ENCODE data around the gene DDX50.
"Not testable (repeated sequence)": the region's sequence is repeated elsewhere in the genome, so short reads cannot be mapped to it uniquely, and the experiment has no call there.

Gene DDX50

GRCh38 chr10:68902382-68902781 lies 1.3 kb downstream of the DDX50 start:
- Histone ChIP-seq H3K27me3 (ENCODE audit: control insufficient read depth in 1 of 2, insufficient read depth in 2 of 2, low read length in 2 of 2) (no peaks in the 10 kb centered on the region), H3K4me3 (ENCODE audit: low read length in 2 of 2) (peak overlapping the region; percentile 67 to 96), H3K9ac (ENCODE audit: low read length in 2 of 2) (peak overlapping the region in 1 of 2 donors; percentile 96), H3K36me3 (ENCODE audit: control insufficient read depth in 2 of 2, insufficient read depth in 2 of 2, low read length in 2 of 2) (peaks cover 0 to 4% of the 10 kb centered on the region in 2 donors), H3K9me3 (ENCODE audit: control insufficient read depth in 2 of 2, low read length in 2 of 2) (no peaks in the 10 kb centered on the region), H3K27ac (ENCODE audit: low read length) (no peak overlapping the region), H3K4me1 (ENCODE audit: control insufficient read depth, insufficient read depth, low read length) (peaks cover 10% of the 10 kb centered on the region)

DNA sequence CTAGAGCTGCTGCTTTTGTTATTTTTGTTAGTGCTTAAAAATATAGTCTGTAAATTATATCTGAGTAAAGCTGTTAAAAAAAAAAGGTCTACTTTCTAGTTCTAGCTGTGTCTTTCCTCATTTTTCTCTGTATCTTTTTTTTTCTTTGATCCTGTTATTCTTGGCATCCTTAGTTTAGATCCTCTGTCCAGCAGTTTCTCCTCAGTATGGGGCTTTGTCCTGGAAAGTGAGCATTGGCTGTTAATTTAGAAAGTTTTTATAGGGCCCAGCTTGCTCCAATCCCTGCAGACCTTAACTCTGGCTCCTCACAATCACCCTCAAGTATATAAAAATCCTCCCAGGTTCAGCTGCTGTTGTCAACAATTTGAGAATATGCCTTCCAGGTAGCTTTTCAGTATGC lies 23.5 kb downstream of the DDX50 start:
- no peak overlapping the region for H3K27ac ChIP-seq (ENCODE audit: low read length)
- H3K9ac ChIP-seq (ENCODE audit: low read length in 2 of 2) = no peak overlapping the region
- H3K4me1 ChIP-seq (ENCODE audit: control insufficient read depth, insufficient read depth, low read length) = no peaks in the 10 kb centered on the region
- no peaks in the 10 kb centered on the region for H3K9me3 ChIP-seq (ENCODE audit: control insufficient read depth in 2 of 2, low read length in 2 of 2)
- H3K4me3 ChIP-seq (ENCODE audit: low read length in 2 of 2) = no peak overlapping the region
- H3K27me3 ChIP-seq (ENCODE audit: control insufficient read depth in 1 of 2, insufficient read depth in 2 of 2, low read length in 2 of 2) = no peaks in the 10 kb centered on the region
- H3K36me3 ChIP-seq (ENCODE audit: control insufficient read depth in 2 of 2, insufficient read depth in 2 of 2, low read length in 2 of 2) = peaks cover 7 to 9% of the 10 kb centered on the region in 2 donors

DNA sequence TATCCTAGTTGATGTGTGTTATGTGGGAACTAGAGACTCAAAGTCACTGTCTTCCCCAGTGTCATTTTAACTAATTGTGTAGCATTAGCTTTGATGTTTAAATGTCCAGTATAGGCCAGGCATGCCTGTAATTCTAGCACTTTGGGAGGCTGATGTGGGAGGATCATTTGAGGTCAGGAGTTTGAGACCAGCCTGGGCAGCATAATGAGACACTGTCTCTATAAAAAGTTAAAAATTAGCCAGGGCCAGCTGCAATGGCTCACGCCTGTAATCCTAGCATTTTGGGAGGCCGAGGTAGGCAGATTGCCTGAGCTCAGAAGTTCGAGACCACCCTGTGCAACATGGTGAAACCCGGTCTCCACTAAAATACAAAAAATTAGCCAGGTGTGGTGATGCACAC lies 24.4 kb downstream of the DDX50 start:
- Histone ChIP-seq H3K9me3 (ENCODE audit: control insufficient read depth in 2 of 2, low read length in 2 of 2) (no peaks in the 10 kb centered on the region), H3K4me3 (ENCODE audit: low read length in 2 of 2) (no peak overlapping the region), H3K9ac (ENCODE audit: low read length in 2 of 2) (no peak overlapping the region), H3K27me3 (ENCODE audit: control insufficient read depth in 1 of 2, insufficient read depth in 2 of 2, low read length in 2 of 2) (no peaks in the 10 kb centered on the region), H3K27ac (ENCODE audit: low read length) (no peak overlapping the region), H3K4me1 (ENCODE audit: control insufficient read depth, insufficient read depth, low read length) (no peaks in the 10 kb centered on the region), H3K36me3 (ENCODE audit: control insufficient read depth in 2 of 2, insufficient read depth in 2 of 2, low read length in 2 of 2) (peaks cover 8 to 11% of the 10 kb centered on the region in 2 donors)

GRCh38 chr10:68929157-68929556 lies 28.0 kb downstream of the DDX50 start:
- not testable (repeated sequence) for H3K9ac ChIP-seq (ENCODE audit: low read length in 2 of 2); H3K4me1 ChIP-seq (ENCODE audit: control insufficient read depth, insufficient read depth, low read length); H3K9me3 ChIP-seq (ENCODE audit: control insufficient read depth in 2 of 2, low read length in 2 of 2); H3K4me3 ChIP-seq (ENCODE audit: low read length in 2 of 2); H3K27ac ChIP-seq (ENCODE audit: low read length); H3K27me3 ChIP-seq (ENCODE audit: control insufficient read depth in 1 of 2, insufficient read depth in 2 of 2, low read length in 2 of 2)
- H3K36me3 ChIP-seq (ENCODE audit: control insufficient read depth in 2 of 2, insufficient read depth in 2 of 2, low read length in 2 of 2) = peaks cover 15 to 23% of the 10 kb centered on the region in 2 donors

- H3K36me3 ChIP-seq (ENCODE audit: control insufficient read depth in 2 of 2, insufficient read depth in 2 of 2, low read length in 2 of 2) = peaks cover 15 to 25% of the 10 kb centered on the region in 2 donors
- H3K27ac ChIP-seq (ENCODE audit: low read length); H3K27me3 ChIP-seq (ENCODE audit: control insufficient read depth in 1 of 2, insufficient read depth in 2 of 2, low read length in 2 of 2); H3K9me3 ChIP-seq (ENCODE audit: control insufficient read depth in 2 of 2, low read length in 2 of 2); H3K9ac ChIP-seq (ENCODE audit: low read length in 2 of 2); H3K4me3 ChIP-seq (ENCODE audit: low read length in 2 of 2); H3K4me1 ChIP-seq (ENCODE audit: control insufficient read depth, insufficient read depth, low read length): not testable (repeated sequence)
Measured at GRCh38 chr10:68929888-68930287, 28.8 kb downstream of the DDX50 start.

DNA sequence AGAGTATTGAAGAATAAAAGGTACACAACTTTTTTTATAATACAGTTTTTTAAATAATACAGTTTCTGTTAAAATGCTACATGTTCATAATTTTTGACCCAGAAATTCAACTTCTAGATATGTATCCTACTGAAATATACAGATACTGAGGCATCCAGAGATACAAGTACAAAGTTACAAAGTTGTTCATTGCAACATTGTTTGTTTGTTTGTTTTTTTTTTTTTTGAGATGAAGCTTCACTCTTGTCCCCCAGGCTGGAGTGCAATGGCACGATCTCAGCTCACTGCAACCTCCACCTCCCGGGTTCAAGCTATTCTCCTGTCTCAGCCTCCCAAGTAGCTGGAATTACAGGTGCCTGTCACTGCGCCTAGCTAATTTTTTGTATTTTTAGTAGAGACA lies 31.7 kb downstream of the DDX50 start:
- H3K4me1 ChIP-seq (ENCODE audit: control insufficient read depth, insufficient read depth, low read length); H3K27ac ChIP-seq (ENCODE audit: low read length); H3K9ac ChIP-seq (ENCODE audit: low read length in 2 of 2); H3K9me3 ChIP-seq (ENCODE audit: control insufficient read depth in 2 of 2, low read length in 2 of 2); H3K27me3 ChIP-seq (ENCODE audit: control insufficient read depth in 1 of 2, insufficient read depth in 2 of 2, low read length in 2 of 2); H3K4me3 ChIP-seq (ENCODE audit: low read length in 2 of 2): not testable (repeated sequence)
- H3K36me3 ChIP-seq (ENCODE audit: control insufficient read depth in 2 of 2, insufficient read depth in 2 of 2, low read length in 2 of 2) = peaks cover 13 to 25% of the 10 kb centered on the region in 2 donors

DNA sequence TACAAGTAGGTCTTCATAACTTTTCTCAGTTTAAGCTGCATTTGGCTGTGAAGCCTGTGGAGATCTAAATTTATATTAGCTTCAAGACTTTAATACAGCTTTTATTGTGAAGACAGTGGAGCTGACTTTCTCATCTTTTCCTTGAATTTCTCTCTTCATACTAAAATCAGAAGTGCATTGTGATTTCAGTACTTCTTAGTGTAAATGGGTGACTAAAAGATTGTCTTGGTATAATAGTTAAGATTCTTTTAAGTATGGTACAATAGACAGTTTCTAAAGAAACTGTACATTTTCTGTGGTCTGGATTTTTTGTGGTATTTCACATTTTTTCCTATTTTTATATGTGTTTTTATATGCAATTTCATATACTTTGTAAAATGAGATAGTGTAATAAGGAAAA lies 33.9 kb downstream of the DDX50 start:
- no peaks in the 10 kb centered on the region for H3K4me1 ChIP-seq (ENCODE audit: control insufficient read depth, insufficient read depth, low read length)
- no peak overlapping the region for H3K4me3 ChIP-seq (ENCODE audit: low read length in 2 of 2)
- no peak overlapping the region for H3K9ac ChIP-seq (ENCODE audit: low read length in 2 of 2)
- no peaks in the 10 kb centered on the region for H3K9me3 ChIP-seq (ENCODE audit: control insufficient read depth in 2 of 2, low read length in 2 of 2)
- no peaks in the 10 kb centered on the region for H3K27me3 ChIP-seq (ENCODE audit: control insufficient read depth in 1 of 2, insufficient read depth in 2 of 2, low read length in 2 of 2)
- H3K27ac ChIP-seq (ENCODE audit: low read length) = no peak overlapping the region
- peaks cover 14 to 39% of the 10 kb centered on the region in 2 donors for H3K36me3 ChIP-seq (ENCODE audit: control insufficient read depth in 2 of 2, insufficient read depth in 2 of 2, low read length in 2 of 2)

GRCh38 chr10:68938117-68938516 lies 37.0 kb downstream of the DDX50 start:
- Histone ChIP-seq H3K36me3 (ENCODE audit: control insufficient read depth in 2 of 2, insufficient read depth in 2 of 2, low read length in 2 of 2) (peaks cover 8 to 25% of the 10 kb centered on the region in 2 donors), H3K9me3 (ENCODE audit: control insufficient read depth in 2 of 2, low read length in 2 of 2) (no peaks in the 10 kb centered on the region), H3K4me3 (ENCODE audit: low read length in 2 of 2) (no peak overlapping the region), H3K9ac (ENCODE audit: low read length in 2 of 2) (no peak overlapping the region), H3K4me1 (ENCODE audit: control insufficient read depth, insufficient read depth, low read length) (no peaks in the 10 kb centered on the region), H3K27me3 (ENCODE audit: control insufficient read depth in 1 of 2, insufficient read depth in 2 of 2, low read length in 2 of 2) (no peaks in the 10 kb centered on the region), H3K27ac (ENCODE audit: low read length) (no peak overlapping the region)

GRCh38 chr10:68938884-68939283 lies 37.8 kb downstream of the DDX50 start:
- Histone ChIP-seq H3K9ac (ENCODE audit: low read length in 2 of 2) (no peak overlapping the region), H3K27ac (ENCODE audit: low read length) (no peak overlapping the region), H3K4me3 (ENCODE audit: low read length in 2 of 2) (no peak overlapping the region), H3K9me3 (ENCODE audit: control insufficient read depth in 2 of 2, low read length in 2 of 2) (no peaks in the 10 kb centered on the region), H3K4me1 (ENCODE audit: control insufficient read depth, insufficient read depth, low read length) (no peaks in the 10 kb centered on the region), H3K27me3 (ENCODE audit: control insufficient read depth in 1 of 2, insufficient read depth in 2 of 2, low read length in 2 of 2) (no peaks in the 10 kb centered on the region), H3K36me3 (ENCODE audit: control insufficient read depth in 2 of 2, insufficient read depth in 2 of 2, low read length in 2 of 2) (peaks cover 11 to 28% of the 10 kb centered on the region in 2 donors)

- H3K9me3 ChIP-seq (ENCODE audit: control insufficient read depth in 2 of 2, low read length in 2 of 2); H3K27ac ChIP-seq (ENCODE audit: low read length); H3K27me3 ChIP-seq (ENCODE audit: control insufficient read depth in 1 of 2, insufficient read depth in 2 of 2, low read length in 2 of 2); H3K4me1 ChIP-seq (ENCODE audit: control insufficient read depth, insufficient read depth, low read length); H3K4me3 ChIP-seq (ENCODE audit: low read length in 2 of 2); H3K9ac ChIP-seq (ENCODE audit: low read length in 2 of 2): not testable (repeated sequence)
- peaks cover 11 to 27% of the 10 kb centered on the region in 2 donors for H3K36me3 ChIP-seq (ENCODE audit: control insufficient read depth in 2 of 2, insufficient read depth in 2 of 2, low read length in 2 of 2)
Measured at GRCh38 chr10:68940917-68941316, 39.8 kb downstream of the DDX50 start.

GRCh38 chr10:68950598-68950997 lies 49.5 kb downstream of the DDX50 start:
- Histone ChIP-seq H3K4me3 (ENCODE audit: low read length in 2 of 2) (no peak overlapping the region), H3K27ac (ENCODE audit: low read length) (no peak overlapping the region), H3K4me1 (ENCODE audit: control insufficient read depth, insufficient read depth, low read length) (peaks cover 4% of the 10 kb centered on the region), H3K36me3 (ENCODE audit: control insufficient read depth in 2 of 2, insufficient read depth in 2 of 2, low read length in 2 of 2) (peaks cover 25 to 34% of the 10 kb centered on the region in 2 donors), H3K9ac (ENCODE audit: low read length in 2 of 2) (no peak overlapping the region), H3K9me3 (ENCODE audit: control insufficient read depth in 2 of 2, low read length in 2 of 2) (no peaks in the 10 kb centered on the region), H3K27me3 (ENCODE audit: control insufficient read depth in 1 of 2, insufficient read depth in 2 of 2, low read length in 2 of 2) (no peaks in the 10 kb centered on the region)

Measured in stomach smooth muscle (tissue), 2 donors.